Measurements from ENCODE around the gene LSMEM2. TPM values are rescaled to one million over a fixed set of nuclear protein-coding genes. Genes with fewer than 3 reads are reported as not detected.
A peak's percentile ranks its signal among the peaks of the same experiment; 100 is the strongest.

LSMEM2 gene
- total RNA-seq, 4 donors from 2014 or later, result 0.30 TPM; not detected in 3

GRCh38 chr3:50321336-50322114 lies 42.6 kb downstream of the LSMEM2 start:
- WGBS, result 10% methylated on average over 10 of the region's 59 CpGs
- H3K4me3 ChIP-seq, result peak overlapping the region; percentile 93
- no peaks in the 10 kb centered on the region for H3K27me3 ChIP-seq
- peak overlapping the region; percentile 96 for H3K27ac ChIP-seq
- no peaks in the 10 kb centered on the region for H3K9me3 ChIP-seq
- peak; percentile 92 to 95 for DNase-seq (ENCODE audit: low spot score in 2 of 2)
- peaks cover 84% of the 10 kb centered on the region for H3K4me1 ChIP-seq
- H3K36me3 ChIP-seq, result peaks cover 31% of the 10 kb centered on the region
- TF ChIP-seq POLR2A (IDR thresholded peaks at IDR 0.05) (no peak), POLR2AphosphoS5 (IDR thresholded peaks at IDR 0.05) (peak in 2 of 3 donors; percentile 13 to 83), EP300 (IDR thresholded peaks at IDR 0.05) (no peak), CTCF (IDR thresholded peaks at IDR 0.05) (peak in 1 of 2 donors; percentile 51)

GRCh38 chr3:50322115-50322385 lies 43.2 kb downstream of the LSMEM2 start:
- peaks cover 31% of the 10 kb centered on the region for H3K36me3 ChIP-seq
- 30% methylated on average over 2 of the region's 14 CpGs for WGBS
- peak overlapping the region; percentile 96 for H3K27ac ChIP-seq
- H3K27me3 ChIP-seq, result no peaks in the 10 kb centered on the region
- no peaks in the 10 kb centered on the region for H3K9me3 ChIP-seq
- peaks cover 84% of the 10 kb centered on the region for H3K4me1 ChIP-seq
- peak overlapping the region; percentile 93 for H3K4me3 ChIP-seq
- DNase-seq (ENCODE audit: low spot score in 2 of 2), result no peak
- TF ChIP-seq EP300 (IDR thresholded peaks at IDR 0.05), result no peak
- TF ChIP-seq POLR2A (IDR thresholded peaks at IDR 0.05), result no peak
- TF ChIP-seq CTCF (IDR thresholded peaks at IDR 0.05), result no peak
- no peak for TF ChIP-seq POLR2AphosphoS5 (IDR thresholded peaks at IDR 0.05)

GRCh38 chr3:50322386-50323091 lies 43.7 kb downstream of the LSMEM2 start, which contains the start of gene HYAL2:
TSS of gene HYAL2 (minus strand) at chr3:50322745. CDS start at chr3:50320489, 2,256 bp downstream.
- 44% methylated on average over 16 of the region's 31 CpGs for WGBS
- Histone ChIP-seq H3K27ac (peak within 1 kb of the TSS; percentile 96), H3K4me1 (peaks cover 84% of the 10 kb centered on the region), H3K27me3 (no peaks in the 10 kb centered on the region), H3K9me3 (no peaks in the 10 kb centered on the region), H3K36me3 (peaks cover 31% of the 10 kb centered on the region), H3K4me3 (peak within 1 kb of the TSS; percentile 93)
- TF ChIP-seq POLR2AphosphoS5 (IDR thresholded peaks at IDR 0.05) (peak in 2 of 3 donors; percentile 24 to 30), POLR2A (IDR thresholded peaks at IDR 0.05) (no peak)
- no peak for DNase-seq (ENCODE audit: low spot score in 2 of 2)

- DNase-seq (ENCODE audit: low spot score in 2 of 2), result no peak
- H3K4me1 ChIP-seq, result peaks cover 79% of the 10 kb centered on the region
- H3K27ac ChIP-seq, result peak overlapping the region; percentile 96
- WGBS, result 31% methylated on average over 4 of the region's 4 CpGs
- peak overlapping the region; percentile 93 for H3K4me3 ChIP-seq
- H3K9me3 ChIP-seq, result no peaks in the 10 kb centered on the region
- no peak for TF ChIP-seq POLR2A (IDR thresholded peaks at IDR 0.05)
- TF ChIP-seq CTCF (IDR thresholded peaks at IDR 0.05), result no peak
- no peak for TF ChIP-seq POLR2AphosphoS5 (IDR thresholded peaks at IDR 0.05)
- TF ChIP-seq EP300 (IDR thresholded peaks at IDR 0.05), result no peak
- no peaks in the 10 kb centered on the region for H3K27me3 ChIP-seq
- peaks cover 27% of the 10 kb centered on the region for H3K36me3 ChIP-seq
These were observed 44.3 kb downstream of the LSMEM2 start for GRCh38 chr3:50323092-50323600.

- Histone ChIP-seq H3K9me3 (no peaks in the 10 kb centered on the region), H3K4me3 (no peak overlapping the region), H3K4me1 (peaks cover 78% of the 10 kb centered on the region), H3K27me3 (no peaks in the 10 kb centered on the region), H3K27ac (peak overlapping the region; percentile 96), H3K36me3 (peaks cover 21% of the 10 kb centered on the region)
- 58% methylated on average over 5 of the region's 5 CpGs for WGBS
- DNase-seq (ENCODE audit: low spot score in 2 of 2), result no peak
- no peak for TF ChIP-seq POLR2A (IDR thresholded peaks at IDR 0.05)
- TF ChIP-seq CTCF (IDR thresholded peaks at IDR 0.05), result no peak
- no peak for TF ChIP-seq EP300 (IDR thresholded peaks at IDR 0.05)
- TF ChIP-seq POLR2AphosphoS5 (IDR thresholded peaks at IDR 0.05), result peak in 1 of 3 donors; percentile 72
These were observed 44.8 kb downstream of the LSMEM2 start for GRCh38 chr3:50323614-50324199.
